Measurements from ENCODE around the gene GRID2. TPM values are rescaled to one million over a fixed set of nuclear protein-coding genes. Genes with fewer than 3 reads are reported as not detected.

GRID2 gene
- total and polyA plus RNA-seq, 2 of the 13 experiments (the other 11 are each of a cell fraction or from before 2014, with no cell fraction given): not detected

GRCh38 chr4:93657527-93657926 lies 1353.8 kb downstream of the GRID2 start:
- ChIA-PET POLR2A (no interaction called here), CTCF (ENCODE audit: low intra/inter-chr PET ratio, low total read pairs) (no interaction called here)
- H3K79me2 ChIP-seq (ENCODE audit: insufficient read depth, low read length): no peaks in the 10 kb centered on the region
- in situ Hi-C loops (cut with HindIII; ENCODE audit: extremely low pct_ligation_motif_present, low pct_unique_long_range_greater_than_20kb): no loop called here
- DNase-seq (ENCODE audit: low spot score): no peak
- no peak overlapping the region for H2AFZ ChIP-seq (ENCODE audit: low read length)
- H3K9me3 ChIP-seq (ENCODE audit: low read length): no peaks in the 10 kb centered on the region
- no peaks in the 10 kb centered on the region for H4K20me1 ChIP-seq (ENCODE audit: insufficient read depth, low read length)
- BruUV-seq (replicated peaks): no TSS peak
- no peaks in the 10 kb centered on the region for H3K4me1 ChIP-seq (ENCODE audit: insufficient read depth, low read length)
- ATAC-seq: no peak
- intact Hi-C loops (cut with micrococcal nuclease; ENCODE audit: unreplicated experiment): no loop called here
- H3K9ac ChIP-seq (ENCODE audit: insufficient read depth, low read depth, low read length): no peak overlapping the region
- no peak for FAIRE-seq
- H3K4me3 ChIP-seq (replicated peaks in 1 of 3; ENCODE audit: insufficient read depth in 1 of 3, low read depth in 2 of 3, low read length in 3 of 3): no peak overlapping the region
- no peaks in the 10 kb centered on the region for H3K27me3 ChIP-seq (ENCODE audit: control insufficient read depth in 1 of 2, insufficient read depth in 2 of 2, low read length in 2 of 2)
- TF ChIP-seq KLF15 (CRISPR knock-in tag; IDR thresholded peaks at IDR 0.05; ENCODE audit: borderline replicate concordance) (no peak), ZNF264 (CRISPR knock-in tag; IDR thresholded peaks at IDR 0.05) (no peak), ZFP41 (CRISPR knock-in tag; IDR thresholded peaks at IDR 0.05; ENCODE audit: borderline replicate concordance) (no peak)
- 0% methylated on average over 2 of the region's 2 CpGs for WGBS (ENCODE audit: low lambda C conversion rate)
- H3K36me3 ChIP-seq (replicated peaks in 1 of 2; ENCODE audit: control insufficient read depth in 1 of 2, insufficient read depth in 2 of 2, low read length in 2 of 2): no peaks in the 10 kb centered on the region
- H3K4me2 ChIP-seq (ENCODE audit: low read depth, low read length): no peak overlapping the region
- H3K27ac ChIP-seq (ENCODE audit: extremely low read length, insufficient read depth, low read length): no peak overlapping the region

DNA sequence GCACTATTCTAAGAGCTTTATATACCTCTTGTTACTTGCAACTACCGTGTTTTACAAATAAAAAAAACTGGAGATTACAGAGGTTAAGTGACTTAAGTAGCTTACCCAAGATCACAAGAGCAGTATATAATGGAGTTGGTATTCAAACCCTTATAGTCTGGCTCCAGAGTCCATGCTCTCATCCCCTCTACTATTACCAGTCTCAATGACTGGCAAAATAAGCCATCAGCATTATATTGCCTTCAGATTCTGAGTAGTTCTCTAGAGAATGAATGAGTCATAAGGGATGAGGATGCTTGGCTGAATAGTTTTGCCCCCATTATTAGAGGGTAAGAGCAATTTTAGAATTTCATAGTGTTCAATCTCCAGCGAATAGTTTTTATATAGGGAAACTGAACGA lies 1354.7 kb downstream of the GRID2 start:
- Histone ChIP-seq H3K4me1 (ENCODE audit: insufficient read depth, low read length) (no peaks in the 10 kb centered on the region), H2AFZ (ENCODE audit: low read length) (no peak overlapping the region), H4K20me1 (ENCODE audit: insufficient read depth, low read length) (no peaks in the 10 kb centered on the region), H3K9ac (ENCODE audit: insufficient read depth, low read depth, low read length) (no peak overlapping the region), H3K27me3 (ENCODE audit: control insufficient read depth in 1 of 2, insufficient read depth in 2 of 2, low read length in 2 of 2) (no peaks in the 10 kb centered on the region), H3K4me2 (ENCODE audit: low read depth, low read length) (no peak overlapping the region), H3K4me3 (replicated peaks in 1 of 3; ENCODE audit: insufficient read depth in 1 of 3, low read depth in 2 of 3, low read length in 3 of 3) (no peak overlapping the region), H3K79me2 (ENCODE audit: insufficient read depth, low read length) (no peaks in the 10 kb centered on the region), H3K27ac (ENCODE audit: extremely low read length, insufficient read depth, low read length) (no peak overlapping the region), H3K9me3 (ENCODE audit: low read length) (no peaks in the 10 kb centered on the region), H3K36me3 (replicated peaks in 1 of 2; ENCODE audit: control insufficient read depth in 1 of 2, insufficient read depth in 2 of 2, low read length in 2 of 2) (no peaks in the 10 kb centered on the region)
- intact Hi-C loops (cut with micrococcal nuclease; ENCODE audit: unreplicated experiment) (no loop called here), in situ Hi-C loops (cut with HindIII; ENCODE audit: extremely low pct_ligation_motif_present, low pct_unique_long_range_greater_than_20kb) (no loop called here)
- FAIRE-seq (no peak), DNase-seq (ENCODE audit: low spot score) (no peak), ATAC-seq (no peak)
- ChIA-PET POLR2A (no interaction called here), CTCF (ENCODE audit: low intra/inter-chr PET ratio, low total read pairs) (no interaction called here)
- no peak for TF ChIP-seq JUND (CRISPR knock-in tag; IDR thresholded peaks at IDR 0.05)
- TF ChIP-seq, protein P1, sequence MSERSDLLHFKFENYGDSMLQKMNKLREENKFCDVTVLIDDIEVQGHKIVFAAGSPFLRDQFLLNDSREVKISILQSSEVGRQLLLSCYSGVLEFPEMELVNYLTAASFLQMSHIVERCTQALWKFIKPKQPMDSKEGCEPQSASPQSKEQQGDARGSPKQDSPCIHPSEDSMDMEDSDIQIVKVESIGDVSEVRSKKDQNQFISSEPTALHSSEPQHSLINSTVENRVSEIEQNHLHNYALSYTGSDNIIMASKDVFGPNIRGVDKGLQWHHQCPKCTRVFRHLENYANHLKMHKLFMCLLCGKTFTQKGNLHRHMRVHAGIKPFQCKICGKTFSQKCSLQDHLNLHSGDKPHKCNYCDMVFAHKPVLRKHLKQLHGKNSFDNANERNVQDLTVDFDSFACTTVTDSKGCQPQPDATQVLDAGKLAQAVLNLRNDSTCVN (CRISPR knock-in tag; IDR thresholded peaks at IDR 0.05; ENCODE audit: borderline replicate concordance): no peak
- no peak for TF ChIP-seq ZNF180 (CRISPR knock-in tag; IDR thresholded peaks at IDR 0.05; ENCODE audit: borderline replicate concordance, low read depth)
- no peak for TF ChIP-seq SYNCRIP (IDR thresholded peaks at IDR 0.05; ENCODE audit: insufficient read depth, low read depth, low read length)
- TF ChIP-seq RBAK (CRISPR knock-in tag; IDR thresholded peaks at IDR 0.05): no peak
- TF ChIP-seq NPAS2 (CRISPR knock-in tag; IDR thresholded peaks at IDR 0.05; ENCODE audit: borderline replicate concordance): no peak
- no peak for TF ChIP-seq ZBTB10 (CRISPR knock-in tag; IDR thresholded peaks at IDR 0.05; ENCODE audit: borderline replicate concordance)
- WGBS (ENCODE audit: low lambda C conversion rate): 4% methylated on average over 3 of the region's 3 CpGs
- no TSS peak for BruUV-seq (replicated peaks)

Measured in HepG2 (cell line).